ENCODE data around the gene SORL1.

DNA sequence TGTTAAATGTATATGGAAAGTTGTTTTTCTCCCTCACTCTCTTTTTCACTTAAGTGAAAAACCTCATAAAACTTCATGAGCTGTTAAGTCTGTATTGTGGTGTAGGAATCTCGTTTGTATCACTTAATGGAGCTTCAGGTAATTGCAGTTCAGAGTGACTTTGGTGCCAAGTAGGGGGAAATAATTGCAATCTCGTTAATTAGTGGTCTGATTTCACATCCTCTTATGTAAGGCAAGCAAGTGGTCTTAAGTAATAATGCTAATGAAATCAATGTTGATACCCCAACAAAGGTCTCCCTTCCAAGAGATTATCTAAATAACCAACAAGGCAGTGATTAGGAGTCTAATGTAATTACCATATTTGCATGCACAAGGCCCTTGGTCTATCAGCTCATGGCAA lies 174.9 kb downstream of the SORL1 start:
- TF ChIP-seq CTCF (conservative IDR thresholded peaks at IDR 0.05; ENCODE audit: low read length) (no peak), EZH2phosphoT487 (IDR thresholded peaks at IDR 0.05; ENCODE audit: borderline replicate concordance, low read depth, low read length) (no peak)

All from OCI-LY7 (cell line).